Activated T-cell treated with anti-CD3 and anti-CD28 coated beads, Interleukin-2, amount 50 U/mL, for 1 hour (primary cell): ENCODE measurements around the gene AGAP1.

Source experiments
- DNase-seq: peaks from one replicate; pipeline ENCODE4 v3.0.0-alpha.2; 2020

The AGAP1 gene

GRCh38 chr2:235697041-235697440 lies 203.2 kb downstream of the AGAP1 start:
- DNase-seq: no peak

- DNase-seq: no peak
These were observed 204.2 kb downstream of the AGAP1 start for GRCh38 chr2:235698028-235698427.

- DNase-seq: no peak
These were observed 204.6 kb downstream of the AGAP1 start for GRCh38 chr2:235698491-235698890.

- no peak for DNase-seq
These were observed 205.7 kb downstream of the AGAP1 start for GRCh38 chr2:235699576-235699975.

GRCh38 chr2:235701206-235701981 lies 207.6 kb downstream of the AGAP1 start:
- DNase-seq: no peak

- no peak for DNase-seq
These were observed 208.3 kb downstream of the AGAP1 start for GRCh38 chr2:235702186-235702585.

- DNase-seq: no peak
These were observed 210.0 kb downstream of the AGAP1 start for GRCh38 chr2:235703711-235704295.

- no peak for DNase-seq
These were observed 211.5 kb downstream of the AGAP1 start for GRCh38 chr2:235705296-235705695.

- DNase-seq: no peak
These were observed 212.7 kb downstream of the AGAP1 start for GRCh38 chr2:235706506-235706905.

- DNase-seq: no peak
These were observed 213.7 kb downstream of the AGAP1 start for GRCh38 chr2:235707411-235708096.

- no peak for DNase-seq
These were observed 215.4 kb downstream of the AGAP1 start for GRCh38 chr2:235709124-235709813.

GRCh38 chr2:235709969-235710879 lies 216.4 kb downstream of the AGAP1 start:
- DNase-seq: no peak

- DNase-seq: no peak
These were observed 217.1 kb downstream of the AGAP1 start for GRCh38 chr2:235710933-235711332.

GRCh38 chr2:235711527-235711926 lies 217.7 kb downstream of the AGAP1 start:
- no peak for DNase-seq

- no peak for DNase-seq
These were observed 218.3 kb downstream of the AGAP1 start for GRCh38 chr2:235712176-235712575.

- no peak for DNase-seq
These were observed 219.3 kb downstream of the AGAP1 start for GRCh38 chr2:235713189-235713588.

GRCh38 chr2:235715601-235716000 lies 221.8 kb downstream of the AGAP1 start:
- no peak for DNase-seq

GRCh38 chr2:235716875-235717496 lies 223.1 kb downstream of the AGAP1 start:
- DNase-seq: no peak

GRCh38 chr2:235719146-235719942 lies 225.5 kb downstream of the AGAP1 start:
- no peak for DNase-seq

- DNase-seq: no peak
These were observed 227.8 kb downstream of the AGAP1 start for GRCh38 chr2:235721625-235722024.

- DNase-seq: no peak
These were observed 229.0 kb downstream of the AGAP1 start for GRCh38 chr2:235722869-235723268.
